ENCODE measurements around the gene FAM117B.

Gene FAM117B

DNA sequence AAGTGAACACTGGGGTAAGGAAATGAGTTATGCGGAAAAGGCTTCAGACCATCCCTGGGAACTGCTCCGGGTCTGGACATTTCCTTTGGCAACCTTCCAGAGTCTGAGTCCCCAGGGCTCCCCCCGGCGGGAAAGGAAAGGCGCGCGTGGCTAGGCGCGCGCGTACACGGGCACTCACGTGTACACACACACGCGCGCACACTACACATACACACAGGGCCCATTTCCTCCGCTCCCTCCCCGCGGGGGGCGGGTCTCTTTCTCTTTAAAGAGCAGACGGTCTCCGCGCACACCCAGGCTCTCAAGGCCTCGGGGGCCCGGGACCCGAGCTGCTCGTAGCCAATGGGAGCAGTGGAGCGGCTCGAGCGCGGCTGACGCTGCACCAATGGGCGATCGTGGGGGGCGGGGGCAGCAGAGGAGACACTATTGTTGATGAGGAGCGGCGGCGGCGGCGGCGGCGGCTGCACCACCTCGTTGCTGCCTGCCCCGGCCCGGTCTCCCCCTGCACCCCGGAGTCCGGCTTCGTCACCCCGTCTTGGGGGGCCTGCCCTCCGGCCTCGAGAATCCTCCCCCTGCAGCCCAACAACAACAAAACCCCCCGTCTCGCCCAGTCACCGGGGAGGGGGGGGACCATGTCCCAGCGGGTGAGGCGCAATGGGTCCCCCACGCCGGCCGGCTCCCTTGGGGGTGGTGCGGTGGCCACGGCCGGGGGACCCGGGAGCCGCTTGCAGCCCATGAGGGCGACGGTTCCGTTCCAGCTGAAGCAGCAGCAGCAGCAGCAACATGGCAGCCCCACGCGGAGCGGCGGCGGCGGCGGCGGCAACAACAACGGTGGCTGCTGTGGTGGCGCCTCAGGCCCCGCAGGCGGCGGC, at the start of gene FAM117B:
TSS of gene FAM117B (plus strand) at position 414 of the 872 bp plus-strand sequence. CDS start at position 633, 219 bp downstream.
- DNase-seq, result peak; percentile 96
- TF ChIP-seq POLR2A (IDR thresholded peaks at IDR 0.05; ENCODE audit: low read length) (peak; percentile 56), GATA1 (IDR thresholded peaks at IDR 0.05; ENCODE audit: low read depth, low read length) (no peak)

DNA sequence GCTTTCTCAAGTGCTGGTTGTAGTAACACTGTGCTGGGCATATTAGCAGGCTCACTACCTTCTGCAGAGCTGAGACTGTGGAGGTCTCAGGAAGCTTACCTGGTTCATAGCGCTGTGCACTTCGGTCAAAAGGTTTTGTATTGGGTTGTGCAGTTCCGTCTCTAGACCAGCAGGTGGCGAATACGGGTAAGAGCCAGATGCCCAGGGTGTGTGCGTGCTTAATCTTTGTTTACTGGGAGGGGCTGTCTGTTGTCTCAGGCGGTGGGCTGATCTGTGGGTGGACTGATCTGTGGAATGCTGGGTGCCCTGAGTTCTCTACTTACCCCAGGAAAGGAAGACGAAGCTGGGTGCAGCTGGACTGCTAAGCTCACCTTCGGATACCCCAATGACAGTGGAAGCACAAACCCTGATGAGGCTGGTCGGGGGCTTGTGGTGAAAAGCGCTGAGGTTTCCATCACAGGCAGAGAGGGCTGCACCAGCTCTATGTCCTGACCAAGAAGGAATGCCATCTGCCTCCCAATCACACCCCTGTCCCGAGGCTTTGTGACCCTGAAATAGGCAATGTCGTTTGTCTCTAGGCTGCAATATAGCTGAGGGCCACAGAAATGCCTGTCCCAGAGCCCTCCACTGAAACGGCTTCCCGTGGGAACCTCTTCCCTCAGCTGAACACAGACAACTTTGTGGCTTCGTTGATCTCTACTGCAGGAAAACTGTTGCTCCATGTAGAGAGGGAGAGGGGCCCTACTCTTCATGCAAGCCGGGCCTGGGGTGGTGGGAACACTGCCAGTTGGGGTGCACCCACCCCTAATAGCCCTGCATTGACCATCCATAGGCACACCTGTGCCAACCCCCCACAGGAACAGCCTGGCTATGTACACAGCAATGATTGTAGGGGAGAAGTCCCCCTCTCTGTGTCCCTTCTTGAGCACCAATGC, 45.9 kb upstream of the FAM117B start:
- TF ChIP-seq POLR2A (IDR thresholded peaks at IDR 0.05; ENCODE audit: low read length), result no peak
- TF ChIP-seq GATA1 (IDR thresholded peaks at IDR 0.05; ENCODE audit: low read depth, low read length), result no peak
- peak; percentile 80 to 83 for DNase-seq

DNA sequence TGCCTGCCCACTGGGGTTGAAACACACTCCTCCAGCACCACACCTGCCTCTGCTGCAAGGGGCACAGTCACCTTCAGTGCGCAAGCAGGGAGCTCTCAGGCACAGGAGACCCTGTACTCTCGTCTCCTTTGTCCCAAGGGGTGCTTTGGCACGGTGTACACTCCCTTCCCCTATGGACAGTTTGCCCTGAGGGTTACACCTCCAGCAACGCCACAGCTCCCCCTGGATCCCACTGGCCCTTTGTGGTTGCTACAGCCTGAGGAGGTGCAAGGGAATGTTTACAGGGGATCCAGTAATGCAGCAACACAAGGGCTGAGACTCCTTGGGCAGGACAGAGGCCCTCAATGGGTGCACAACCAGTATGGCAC, 45.2 kb upstream of the FAM117B start:
- TF ChIP-seq POLR2A (IDR thresholded peaks at IDR 0.05; ENCODE audit: low read length), result no peak
- no peak for TF ChIP-seq GATA1 (IDR thresholded peaks at IDR 0.05; ENCODE audit: low read depth, low read length)
- DNase-seq, result no peak

DNA sequence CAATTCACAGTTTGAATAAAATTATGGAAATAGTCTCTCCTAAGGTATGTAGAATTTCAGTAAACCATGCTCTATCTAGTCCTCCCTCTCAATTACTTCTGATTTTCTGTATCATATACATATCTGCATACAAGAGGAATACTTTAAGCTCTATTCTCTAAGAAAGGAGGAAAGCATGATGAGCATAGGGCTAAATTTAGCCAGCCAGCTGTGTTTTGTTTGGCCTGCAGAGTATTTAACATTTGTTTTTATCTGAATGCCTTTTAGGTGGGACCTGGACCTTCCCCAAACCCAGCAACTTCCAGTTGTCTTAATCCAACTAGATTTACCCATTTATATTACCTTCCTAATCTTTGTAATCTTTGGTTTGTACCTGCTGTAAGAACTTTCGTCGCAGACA, 42.2 kb upstream of the FAM117B start:
- no peak for DNase-seq
- no peak for TF ChIP-seq GATA1 (IDR thresholded peaks at IDR 0.05; ENCODE audit: low read depth, low read length)
- no peak for TF ChIP-seq POLR2A (IDR thresholded peaks at IDR 0.05; ENCODE audit: low read length)

DNA sequence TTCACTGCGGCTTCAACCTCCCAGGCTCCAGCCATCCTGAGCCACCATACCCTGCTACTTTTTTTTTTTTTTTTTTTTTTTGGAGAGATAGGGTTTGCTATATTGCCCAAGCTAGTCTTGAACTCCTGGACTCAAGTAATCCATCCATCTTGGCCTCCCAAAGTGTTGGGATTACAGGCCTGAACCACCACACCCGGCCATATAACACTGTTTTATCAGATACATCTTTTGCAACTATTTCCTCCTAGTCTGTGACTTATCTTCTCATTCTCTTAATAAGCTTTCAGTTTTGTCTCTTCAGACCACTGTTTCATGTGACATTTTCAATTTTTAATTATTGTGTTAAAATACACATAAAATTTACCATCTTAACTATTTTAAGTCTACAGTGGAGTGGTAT, 35.7 kb upstream of the FAM117B start:
- no peak for TF ChIP-seq GATA1 (IDR thresholded peaks at IDR 0.05; ENCODE audit: low read depth, low read length)
- TF ChIP-seq POLR2A (IDR thresholded peaks at IDR 0.05; ENCODE audit: low read length), result no peak
- DNase-seq, result no peak

DNA sequence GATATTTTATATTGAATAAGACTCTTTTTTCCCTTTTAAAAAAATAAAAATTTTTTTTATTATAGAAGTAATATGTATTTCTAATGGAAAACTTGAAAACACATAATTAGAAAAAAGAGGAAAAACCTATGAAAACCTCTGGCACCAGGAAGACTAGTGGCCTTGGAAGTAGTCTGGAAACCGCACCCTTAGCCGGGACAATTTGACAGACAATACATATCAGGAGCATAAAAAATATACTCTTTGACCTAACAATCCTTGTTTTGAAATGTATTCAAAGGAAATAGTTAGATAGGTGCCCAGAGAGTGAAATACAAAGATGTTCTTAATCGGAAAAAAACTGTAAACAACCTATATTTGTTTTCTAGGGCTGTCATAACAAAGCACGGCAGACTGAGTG, 34.9 kb upstream of the FAM117B start:
- TF ChIP-seq POLR2A (IDR thresholded peaks at IDR 0.05; ENCODE audit: low read length), result no peak
- TF ChIP-seq GATA1 (IDR thresholded peaks at IDR 0.05; ENCODE audit: low read depth, low read length), result no peak
- no peak for DNase-seq

DNA sequence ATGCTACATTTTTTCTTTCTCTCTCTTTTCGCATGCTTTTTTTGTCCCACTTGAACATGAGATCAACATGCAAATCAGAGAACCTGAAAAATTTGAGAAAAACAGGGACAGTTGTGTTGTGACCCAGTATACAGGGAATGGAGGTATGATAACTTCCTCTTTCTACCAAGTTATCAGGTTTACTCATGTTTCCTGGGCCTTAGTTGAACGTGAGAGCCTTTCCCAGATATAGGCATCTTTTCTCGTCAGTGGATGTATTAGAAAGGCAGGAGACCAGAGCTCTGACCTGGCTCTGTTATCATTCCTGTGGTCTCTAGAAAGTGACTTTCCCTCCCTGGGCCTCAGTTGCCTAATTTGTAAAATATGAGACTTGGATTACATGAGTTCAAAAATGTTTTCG, 30.1 kb upstream of the FAM117B start:
- no peak for DNase-seq
- no peak for TF ChIP-seq GATA1 (IDR thresholded peaks at IDR 0.05; ENCODE audit: low read depth, low read length)
- TF ChIP-seq POLR2A (IDR thresholded peaks at IDR 0.05; ENCODE audit: low read length), result no peak

DNA sequence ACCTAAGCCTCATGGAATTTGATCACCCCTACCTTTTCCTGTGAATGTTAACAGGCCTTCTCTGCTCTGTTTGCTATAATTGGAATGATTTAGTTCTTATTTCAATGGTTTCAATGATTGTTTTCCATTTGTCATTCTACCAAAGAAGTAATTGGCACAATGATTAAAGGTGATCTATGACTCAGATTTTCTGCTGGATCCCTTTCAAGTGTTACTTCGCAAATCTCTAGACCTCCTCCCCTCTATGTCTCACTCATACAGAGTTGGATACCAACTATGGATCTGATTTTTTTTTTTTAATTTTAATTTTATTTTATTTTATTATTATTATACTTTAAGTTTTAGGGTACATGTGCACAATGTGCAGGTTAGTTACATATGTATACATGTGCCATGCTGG, 29.6 kb upstream of the FAM117B start:
- TF ChIP-seq POLR2A (IDR thresholded peaks at IDR 0.05; ENCODE audit: low read length) (no peak), GATA1 (IDR thresholded peaks at IDR 0.05; ENCODE audit: low read depth, low read length) (no peak)
- no peak for DNase-seq

DNA sequence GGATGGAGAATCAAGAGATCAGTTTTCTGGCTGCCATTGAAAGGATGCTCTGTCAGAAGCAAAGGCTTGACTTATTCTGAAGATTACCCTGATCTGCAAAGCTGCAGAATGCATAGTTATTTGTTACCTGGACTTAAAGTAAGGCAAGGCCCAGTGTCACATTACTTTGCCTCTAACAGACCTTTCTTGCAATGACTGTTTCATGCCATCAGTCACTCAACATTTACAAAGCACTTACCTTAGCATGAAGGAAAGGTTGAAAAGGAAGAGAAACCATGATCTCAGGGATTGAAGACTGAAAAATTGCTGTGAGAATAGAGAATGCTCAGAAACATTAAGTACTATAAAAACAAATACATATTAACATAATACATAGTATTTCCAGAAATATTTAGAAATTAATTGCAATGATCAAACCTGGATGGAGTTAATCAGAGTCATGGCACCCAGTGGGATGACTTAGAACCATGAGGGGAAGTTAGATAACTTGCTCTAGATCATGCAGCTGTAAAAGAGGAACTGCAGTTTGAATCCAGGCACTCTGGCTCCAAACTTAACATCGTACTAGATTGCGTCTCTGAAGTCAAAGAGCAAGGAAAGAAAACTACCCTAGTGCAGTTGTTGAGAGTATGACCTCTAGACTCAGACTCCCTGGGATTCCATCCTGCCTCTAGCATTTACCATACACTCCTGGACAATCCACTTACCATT, 26.5 kb upstream of the FAM117B start:
- no peak for DNase-seq
- TF ChIP-seq POLR2A (IDR thresholded peaks at IDR 0.05; ENCODE audit: low read length), result no peak

DNA sequence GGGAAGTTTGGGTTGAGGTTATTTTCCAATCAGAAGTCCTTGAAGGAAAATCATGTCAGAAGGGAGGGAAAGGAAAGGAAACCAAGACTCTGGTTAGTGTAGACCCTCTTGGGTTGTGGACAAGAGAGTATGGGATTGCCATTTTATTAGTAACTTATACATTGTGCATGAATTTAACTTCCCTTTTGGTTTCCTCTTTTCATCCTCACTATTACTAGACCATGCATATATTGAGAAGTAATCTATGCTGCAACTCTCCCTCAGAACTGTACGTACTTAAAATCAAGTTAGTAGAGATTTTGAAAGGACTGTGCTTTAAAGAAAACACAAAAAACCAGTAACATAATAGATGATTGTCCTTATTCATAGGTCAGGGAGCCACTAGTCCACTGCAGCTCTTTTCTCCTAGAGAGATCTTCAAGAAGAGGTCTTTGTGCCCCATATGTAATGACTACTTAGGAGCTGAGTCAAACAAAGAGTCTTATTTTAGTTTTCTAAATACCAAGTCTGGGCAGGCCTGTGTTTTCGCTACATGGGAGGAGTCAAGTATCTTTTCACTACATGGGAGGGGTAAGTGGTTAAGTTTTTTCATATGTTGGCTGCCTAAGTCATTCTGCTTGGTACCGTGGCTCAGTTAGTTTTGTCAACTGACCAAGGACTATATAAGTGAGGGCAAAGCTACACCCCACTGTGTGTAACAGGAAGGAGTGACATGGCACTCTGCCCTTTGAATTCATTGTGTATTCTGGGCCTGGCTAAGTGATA, 25.2 kb upstream of the FAM117B start:
- TF ChIP-seq GATA1 (IDR thresholded peaks at IDR 0.05; ENCODE audit: low read depth, low read length), result no peak
- no peak for TF ChIP-seq POLR2A (IDR thresholded peaks at IDR 0.05; ENCODE audit: low read length)
- DNase-seq, result no peak

DNA sequence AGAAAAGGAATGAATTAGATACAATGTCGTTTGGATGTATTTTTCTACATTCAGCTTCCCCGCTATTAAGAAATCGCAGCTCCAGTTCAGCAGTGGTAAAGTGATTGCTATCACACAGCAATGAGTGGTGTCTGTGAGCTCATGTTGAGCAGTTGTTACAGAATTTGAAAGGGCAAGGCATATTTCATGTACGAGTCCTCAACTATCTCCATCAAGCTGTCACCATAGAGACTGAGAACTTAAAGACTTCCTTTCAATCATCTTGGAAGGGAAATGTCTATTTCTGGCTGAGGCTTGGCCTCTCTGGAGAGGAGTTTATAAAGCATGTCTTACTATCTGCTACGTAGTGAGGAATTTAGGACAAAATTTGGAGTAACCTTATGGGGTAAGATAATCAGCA, 24.4 kb upstream of the FAM117B start:
- DNase-seq, result no peak
- TF ChIP-seq GATA1 (IDR thresholded peaks at IDR 0.05; ENCODE audit: low read depth, low read length), result no peak
- TF ChIP-seq POLR2A (IDR thresholded peaks at IDR 0.05; ENCODE audit: low read length), result no peak

DNA sequence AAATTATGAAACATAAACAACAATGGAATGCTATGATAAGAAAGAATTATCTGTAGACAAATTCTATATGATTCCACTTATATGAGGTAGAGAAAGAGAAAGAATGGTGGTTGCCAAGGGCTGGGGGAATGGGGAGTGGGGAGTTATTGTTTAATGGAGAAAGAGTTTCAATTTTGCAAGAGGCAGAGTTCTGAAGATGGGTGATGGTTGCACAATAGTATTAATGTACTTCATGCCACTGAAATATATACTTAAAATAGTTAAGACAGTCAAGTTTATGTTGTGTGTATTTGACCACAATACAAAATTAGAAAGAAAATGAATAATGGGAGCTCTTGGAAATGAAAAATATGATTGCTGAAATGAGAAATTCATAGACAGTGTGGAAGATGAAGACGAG, 22.6 kb upstream of the FAM117B start:
- no peak for TF ChIP-seq GATA1 (IDR thresholded peaks at IDR 0.05; ENCODE audit: low read depth, low read length)
- TF ChIP-seq POLR2A (IDR thresholded peaks at IDR 0.05; ENCODE audit: low read length), result no peak

DNA sequence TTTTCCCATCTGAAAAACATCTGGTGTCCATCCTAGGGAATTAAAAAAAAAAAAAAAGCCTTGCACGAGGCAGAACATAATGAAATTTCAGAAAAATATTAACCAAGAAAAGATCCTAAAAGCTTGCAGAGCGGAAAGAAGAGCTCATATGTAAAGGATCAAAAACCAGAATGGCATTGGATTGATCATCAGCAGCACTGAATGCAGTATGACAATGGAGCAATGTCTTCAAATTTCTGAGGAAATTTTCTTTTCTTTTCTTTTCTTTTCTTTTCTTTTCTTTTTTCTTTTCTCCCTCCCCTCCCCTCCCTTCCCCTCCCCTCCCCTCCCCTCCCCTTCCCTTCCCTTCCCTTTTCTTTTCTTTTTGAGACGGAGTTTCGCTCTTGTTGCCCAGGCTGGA, 21.3 kb upstream of the FAM117B start:
- DNase-seq, result no peak
- no peak for TF ChIP-seq POLR2A (IDR thresholded peaks at IDR 0.05; ENCODE audit: low read length)
- TF ChIP-seq GATA1 (IDR thresholded peaks at IDR 0.05; ENCODE audit: low read depth, low read length), result no peak

More for the DNA sequence above, 22.6 kb upstream of the FAM117B start:
- DNase-seq, result no peak
